Fibroblast of lung (primary cell): ENCODE results near the gene FSTL4.

Experiments
- EZH2 ChIP-seq: IDR thresholded peaks from 2 replicates; pipeline ENCODE4 v1.5.1; 2012; ENCODE audit warnings: low read length, control low read depth, mild to moderate bottlenecking; ENCODE audit errors: missing control alignments
- TF ChIP-seq, protein P1 (sequence below), 2 donors: IDR thresholded peaks in 1 of 2; conservative IDR thresholded peaks in 1 of 2; 1 replicate in 1 of 2; 2 replicates in 1 of 2; pipeline ENCODE4 v1.5.1; 2011 to 2012; ENCODE audit warnings: low read length in 2 of 2, control low read depth in 1 of 2, inconsistent platforms in 1 of 2, low read depth in 1 of 2, mild to moderate bottlenecking in 1 of 2

DNA sequence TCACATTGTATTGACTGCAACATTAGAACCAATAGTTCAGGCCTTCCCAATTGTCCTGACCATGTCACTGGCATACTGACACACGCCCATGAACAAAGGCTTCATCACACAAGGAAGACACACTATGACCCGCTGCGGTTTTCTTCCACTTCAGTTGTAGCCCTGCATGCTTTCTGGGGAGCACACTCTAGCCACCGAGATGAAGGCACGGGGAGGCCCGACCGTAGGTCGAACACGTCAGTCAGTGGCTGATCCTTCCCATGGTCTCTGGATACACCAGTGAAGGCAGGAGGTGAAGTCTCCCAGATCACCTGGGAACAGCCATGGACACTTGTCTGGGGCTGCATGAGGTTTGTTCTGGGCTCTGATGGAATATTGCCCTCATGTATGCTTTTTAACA is 224.7 kb downstream of the FSTL4 start:
- TF ChIP-seq, protein P1, sequence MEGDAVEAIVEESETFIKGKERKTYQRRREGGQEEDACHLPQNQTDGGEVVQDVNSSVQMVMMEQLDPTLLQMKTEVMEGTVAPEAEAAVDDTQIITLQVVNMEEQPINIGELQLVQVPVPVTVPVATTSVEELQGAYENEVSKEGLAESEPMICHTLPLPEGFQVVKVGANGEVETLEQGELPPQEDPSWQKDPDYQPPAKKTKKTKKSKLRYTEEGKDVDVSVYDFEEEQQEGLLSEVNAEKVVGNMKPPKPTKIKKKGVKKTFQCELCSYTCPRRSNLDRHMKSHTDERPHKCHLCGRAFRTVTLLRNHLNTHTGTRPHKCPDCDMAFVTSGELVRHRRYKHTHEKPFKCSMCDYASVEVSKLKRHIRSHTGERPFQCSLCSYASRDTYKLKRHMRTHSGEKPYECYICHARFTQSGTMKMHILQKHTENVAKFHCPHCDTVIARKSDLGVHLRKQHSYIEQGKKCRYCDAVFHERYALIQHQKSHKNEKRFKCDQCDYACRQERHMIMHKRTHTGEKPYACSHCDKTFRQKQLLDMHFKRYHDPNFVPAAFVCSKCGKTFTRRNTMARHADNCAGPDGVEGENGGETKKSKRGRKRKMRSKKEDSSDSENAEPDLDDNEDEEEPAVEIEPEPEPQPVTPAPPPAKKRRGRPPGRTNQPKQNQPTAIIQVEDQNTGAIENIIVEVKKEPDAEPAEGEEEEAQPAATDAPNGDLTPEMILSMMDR (conservative IDR thresholded peaks at IDR 0.05 in 1 of 2, IDR thresholded peaks at IDR 0.05 in 1 of 2; ENCODE audit: low read depth in 1 of 2, low read length in 2 of 2) = no peak
- no peak for TF ChIP-seq EZH2
